ENCODE results near the gene CNTNAP5. TPM values are rescaled to one million over a fixed set of nuclear protein-coding genes. Genes with fewer than 3 reads are reported as not detected.

Gene CNTNAP5
- total and polyA plus RNA-seq, 8 donors, result 0.03 to 0.29 (median 0.10) TPM; not detected in 4

- intact Hi-C loops (cut with DNase I), result no loop called here
- Histone ChIP-seq H3K27ac (no peak overlapping the region), H3K36me3 (no peaks in the 10 kb centered on the region), H3K4me3 (no peak overlapping the region), H3K4me1 (no peaks in the 10 kb centered on the region), H3K9me3 (no peaks in the 10 kb centered on the region), H3K27me3 (no peaks in the 10 kb centered on the region)
- ATAC-seq (no peak), DNase-seq (no peak)
- no peak for TF ChIP-seq CTCF (IDR thresholded peaks at IDR 0.05)
These were observed 295.1 kb downstream of the CNTNAP5 start for GRCh38 chr2:124320051-124320688.

GRCh38 chr2:124323321-124323720 is 298.2 kb downstream of the CNTNAP5 start:
- H3K27ac ChIP-seq, result no peak overlapping the region
- no peaks in the 10 kb centered on the region for H3K27me3 ChIP-seq
- TF ChIP-seq CTCF (IDR thresholded peaks at IDR 0.05), result no peak
- intact Hi-C loops (cut with DNase I), result no loop called here
- no peak overlapping the region for H3K4me3 ChIP-seq
- no peaks in the 10 kb centered on the region for H3K36me3 ChIP-seq
- no peaks in the 10 kb centered on the region for H3K4me1 ChIP-seq
- DNase-seq (no peak), ATAC-seq (no peak)
- no peaks in the 10 kb centered on the region for H3K9me3 ChIP-seq

GRCh38 chr2:124325667-124326440 is 300.8 kb downstream of the CNTNAP5 start:
- intact Hi-C loops (cut with DNase I), result no loop called here

GRCh38 chr2:124327303-124327702 is 302.2 kb downstream of the CNTNAP5 start:
- intact Hi-C loops (cut with DNase I), result no loop called here
- no peaks in the 10 kb centered on the region for H3K9me3 ChIP-seq
- no peak for ATAC-seq
- no peak for TF ChIP-seq CTCF (IDR thresholded peaks at IDR 0.05)
- H3K4me3 ChIP-seq, result no peak overlapping the region
- H3K27ac ChIP-seq, result no peak overlapping the region
- DNase-seq, result no peak
- no peaks in the 10 kb centered on the region for H3K4me1 ChIP-seq
- H3K36me3 ChIP-seq, result no peaks in the 10 kb centered on the region
- H3K27me3 ChIP-seq, result no peaks in the 10 kb centered on the region

More at GRCh38 chr2:124325667-124326440, 300.8 kb downstream of the CNTNAP5 start:
- ATAC-seq (no peak), DNase-seq (peak in 1 of 4 donors; percentile 6)
- Histone ChIP-seq H3K4me1 (no peaks in the 10 kb centered on the region), H3K36me3 (no peaks in the 10 kb centered on the region), H3K27me3 (no peaks in the 10 kb centered on the region), H3K4me3 (no peak overlapping the region), H3K9me3 (no peaks in the 10 kb centered on the region), H3K27ac (no peak overlapping the region)
- TF ChIP-seq CTCF (IDR thresholded peaks at IDR 0.05), result no peak

- Histone ChIP-seq H3K9me3 (no peaks in the 10 kb centered on the region), H3K27ac (no peak overlapping the region), H3K4me1 (no peaks in the 10 kb centered on the region), H3K4me3 (no peak overlapping the region), H3K36me3 (no peaks in the 10 kb centered on the region), H3K27me3 (no peaks in the 10 kb centered on the region)
- intact Hi-C loops (cut with DNase I), result no loop called here
- ATAC-seq, result no peak
- DNase-seq, result no peak
- no peak for TF ChIP-seq CTCF (IDR thresholded peaks at IDR 0.05)
These were observed 303.3 kb downstream of the CNTNAP5 start for GRCh38 chr2:124328397-124328796.

All from left lung (tissue), 10 donors.